ENCODE measurements around the gene DNER. TPM values are rescaled to one million over a fixed set of nuclear protein-coding genes. Genes with fewer than 3 reads are reported as not detected.
A peak's percentile ranks its signal among the peaks of the same experiment; 100 is the strongest.

Gene DNER
- total and polyA plus RNA-seq, 8 donors = 0.06 to 2.4 (median 1.9) TPM

DNA sequence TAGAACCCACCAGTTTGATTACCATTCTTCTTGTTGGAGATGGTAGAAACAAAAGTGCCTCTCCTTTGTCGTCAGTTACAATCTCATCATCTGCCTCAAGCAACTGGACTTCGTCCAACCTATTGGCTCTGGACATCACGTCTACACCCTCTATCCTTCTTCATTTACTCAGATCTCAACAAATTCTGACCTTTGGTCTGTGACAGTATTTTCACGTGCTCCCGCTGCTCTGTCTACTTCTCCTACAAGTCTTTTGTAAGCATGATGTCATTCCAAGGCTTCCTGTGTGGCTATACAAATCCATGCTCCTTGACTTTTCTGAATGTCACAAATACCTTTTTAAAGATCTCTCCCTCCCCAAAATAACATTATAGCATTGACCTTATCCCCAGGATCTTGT is 400.2 kb downstream of the DNER start:
- intact Hi-C loops (cut with DNase I) = no loop called here
- ATAC-seq (no peak), DNase-seq (no peak)
- Histone ChIP-seq H3K27me3 (no peaks in the 10 kb centered on the region), H3K4me1 (peaks cover 0 to 6% of the 10 kb centered on the region in 2 donors), H3K4me3 (no peak overlapping the region), H3K9me3 (no peaks in the 10 kb centered on the region), H3K27ac (no peak overlapping the region), H3K36me3 (no peaks in the 10 kb centered on the region)
- TF ChIP-seq CTCF (IDR thresholded peaks at IDR 0.05) = no peak

GRCh38 chr2:229313591-229313990 is 400.8 kb downstream of the DNER start:
- Histone ChIP-seq H3K4me1 (peaks cover 0 to 6% of the 10 kb centered on the region in 2 donors), H3K27ac (peak overlapping the region in 1 of 2 donors; percentile 45), H3K27me3 (no peaks in the 10 kb centered on the region), H3K36me3 (no peaks in the 10 kb centered on the region), H3K4me3 (no peak overlapping the region), H3K9me3 (no peaks in the 10 kb centered on the region)
- intact Hi-C loops (cut with DNase I) = no loop called here
- TF ChIP-seq CTCF (IDR thresholded peaks at IDR 0.05) = no peak
- no peak for DNase-seq
- peak; percentile 47 for ATAC-seq

Other genes with a start within 250 kb of the DNER start
- gene TRIP12, start 207.5 kb upstream of the DNER start, total RNA-seq = 100 to 1,000 TPM; 203 to 234 TPM
- 100 to 1,000 TPM; 166 to 185 (median 173) TPM for gene TRIP12, start 207.5 kb upstream of the DNER start, polyA plus RNA-seq (ENCODE audit: insufficient read length in 6 of 6)
- 1 to 10 TPM; 2.0 to 2.4 TPM for gene FBXO36, start 207.9 kb upstream of the DNER start, total RNA-seq
- gene FBXO36, start 207.9 kb upstream of the DNER start, polyA plus RNA-seq (ENCODE audit: insufficient read length in 6 of 6) = 1 to 10 TPM; 4.7 to 5.9 (median 5.2) TPM